K562 (cell line): Measurements from ENCODE around the gene ZNF839. TPM values are rescaled to one million over a fixed set of nuclear protein-coding genes. Genes with fewer than 3 reads are reported as not detected.
A peak's percentile ranks its signal among the peaks of the same experiment; 100 is the strongest.

Source experiments
- ADNP ChIP-seq: fragments of 200-800 bp; sonication (Bioruptor generic); IDR thresholded peaks from 2 replicates; pipeline ENCODE4 v1.6.1; 2016; ENCODE audit warnings: missing genetic modification characterization, missing compliant biosample characterization
- ARID1B ChIP-seq: fragments of 450-650 bp; IDR thresholded peaks from 2 replicates; pipeline ENCODE4 v1.6.1; 2016; ENCODE audit warnings: antibody characterized with exemption, mild to moderate bottlenecking, inconsistent platforms
- CHD1 ChIP-seq: fragments of 200-600 bp; sonication (generic); IDR thresholded peaks from one replicate; pipeline ENCODE4 v1.6.1; 2012; ENCODE audit warnings: mild to moderate bottlenecking, moderate library complexity, low read length, inconsistent platforms
- CSDE1 ChIP-seq, 2 experiments: fragments of 450-650 bp; IDR thresholded peaks; 2 replicates each; pipeline ENCODE4 v1.6.1; 2016; ENCODE audit warnings: mild to moderate bottlenecking in 1 of 2
- CTCFL ChIP-seq: IDR thresholded peaks from 2 replicates; pipeline ENCODE4 v1.6.1; 2011; ENCODE audit warnings: borderline replicate concordance, low read depth, mild to moderate bottlenecking, moderate library complexity, low read length; ENCODE audit not compliant: insufficient read depth, poor library complexity, severe bottlenecking
- ETS1 ChIP-seq: conservative IDR thresholded peaks from 2 replicates; pipeline ENCODE4 v1.6.1; 2011; ENCODE audit warnings: low read depth, mild to moderate bottlenecking, low read length; ENCODE audit not compliant: control insufficient read depth
- FOXA3 ChIP-seq, 2 experiments: fragments of 450-650 bp in 1 of 2; sonication (generic) in 1 of 2; formaldehyde crosslinking; IDR thresholded peaks in 1 of 2; conservative IDR thresholded peaks in 1 of 2; 2 replicates each; pipeline versions ENCODE4 v1.4.0 to v1.8.0; 2020 to 2022; ENCODE audit warnings: mild to moderate bottlenecking in 2 of 2, missing genetic modification reagents in 1 of 2
- FOXJ3 ChIP-seq: sonication (generic); formaldehyde crosslinking; IDR thresholded peaks from 2 replicates; pipeline ENCODE4 v1.4.0; 2020; ENCODE audit warnings: mild to moderate bottlenecking, missing genetic modification reagents
- HNRNPLL ChIP-seq: fragments of 200-400 bp; formaldehyde crosslinking; IDR thresholded peaks from 2 replicates; pipeline ENCODE4 v1.6.1; 2017; ENCODE audit warnings: low read length, low read depth, mild to moderate bottlenecking; ENCODE audit not compliant: poor library complexity, severe bottlenecking
- MTA1 ChIP-seq: fragments of 450-650 bp; IDR thresholded peaks from 2 replicates; pipeline ENCODE4 v1.6.1; 2017; ENCODE audit warnings: borderline replicate concordance
- NCOA1 ChIP-seq: fragments of 450-650 bp; IDR thresholded peaks from 2 replicates; pipeline ENCODE4 v1.6.1; 2016; ENCODE audit warnings: low read depth
- PHF20 ChIP-seq: fragments of 450-650 bp; IDR thresholded peaks from 2 replicates; pipeline ENCODE4 v1.6.1; 2018; ENCODE audit not compliant: partially characterized antibody
- POLR2A ChIP-seq: fragments of 450-650 bp; conservative IDR thresholded peaks from 2 replicates; pipeline ENCODE4 v1.6.1; 2016
- POLR2G ChIP-seq: fragments of 200-400 bp; formaldehyde crosslinking; IDR thresholded peaks from 2 replicates; pipeline ENCODE4 v1.6.1; 2017; ENCODE audit warnings: low read depth, mild to moderate bottlenecking, antibody characterized with exemption, low read length, moderate library complexity
- SP1 ChIP-seq: sonication (generic); formaldehyde crosslinking; IDR thresholded peaks from 2 replicates; pipeline ENCODE4 v1.8.1; 2022; ENCODE audit warnings: mild to moderate bottlenecking, missing genetic modification reagents
- YY1 ChIP-seq, 3 experiments: IDR thresholded peaks; 2 replicates each; pipeline ENCODE4 v1.6.1; 2011; ENCODE audit warnings: low read length in 2 of 3, mild to moderate bottlenecking in 2 of 3, moderate library complexity in 2 of 3, borderline replicate concordance in 1 of 3, control low read depth in 1 of 3, low read depth in 1 of 3; ENCODE audit not compliant: insufficient read depth in 3 of 3, insufficient replicate concordance in 2 of 3, control insufficient read depth in 1 of 3, insufficient read length in 1 of 3; ENCODE audit errors: extremely low read depth in 1 of 3
- ZBED1 ChIP-seq: IDR thresholded peaks from 2 replicates; pipeline ENCODE4 v1.6.1; 2014
- ZNF232 ChIP-seq: sonication (generic); formaldehyde crosslinking; IDR thresholded peaks from 2 replicates; pipeline ENCODE4 v1.8.0; 2022; ENCODE audit warnings: mild to moderate bottlenecking, missing genetic modification reagents
- ZNF263 ChIP-seq: sonication (generic); formaldehyde crosslinking; IDR thresholded peaks from 2 replicates; pipeline ENCODE4 v1.8.0; 2022; ENCODE audit warnings: mild to moderate bottlenecking, missing genetic modification reagents, borderline replicate concordance
- ZNF398 ChIP-seq: fragments of 250-450 bp; sonication (Bioruptor Pico); IDR thresholded peaks from 2 replicates; pipeline ENCODE4 v1.8.0; 2021; ENCODE audit warnings: moderate library complexity, mild to moderate bottlenecking, inconsistent platforms
- ZNF778 ChIP-seq: fragments of 450-650 bp; formaldehyde crosslinking; IDR thresholded peaks from 2 replicates; pipeline ENCODE4 v1.4.0; 2020; ENCODE audit warnings: mild to moderate bottlenecking, moderate library complexity
- polyA plus RNA-seq, 8 experiments: library from polyadenylated mRNA; depleted of rRNA in 4 of 8; stranded (reverse) in 5 of 8; unstranded in 3 of 8; fragments of >200 nt; fragmentation: Nextera tagmentation in 2 of 8; fragmentation: Illumina TruSeq in 1 of 8; extraction: Ambion mirVana in 2 of 8; extraction: Trizol in 1 of 8; gene quantifications; 2 replicates each; pipeline versions ENCODE4 v1.2.1 to v1.2.3, GENCODE V29; 2011 to 2014; ENCODE audit warnings: inconsistent platforms in 1 of 8, missing spikeins in 1 of 8
- total RNA-seq, 7 experiments: library from RNA; depleted of rRNA in 6 of 7; stranded (reverse); fragments of >200 nt in 6 of 7; fragmentation: Illumina TruSeq in 2 of 7; extraction: Trizol in 2 of 7; gene quantifications; 2 replicates each; pipeline versions ENCODE4 v1.2.1 to v1.2.3, GENCODE V29; 2011 to 2021; ENCODE audit warnings: low replicate concordance in 1 of 7

The ZNF839 gene
- total and polyA plus RNA-seq, 9 of the 15 experiments (the other 6 are each of a cell fraction or from before 2014, with no cell fraction given), result 0.42 to 8.4 (median 5.7) TPM

DNA sequence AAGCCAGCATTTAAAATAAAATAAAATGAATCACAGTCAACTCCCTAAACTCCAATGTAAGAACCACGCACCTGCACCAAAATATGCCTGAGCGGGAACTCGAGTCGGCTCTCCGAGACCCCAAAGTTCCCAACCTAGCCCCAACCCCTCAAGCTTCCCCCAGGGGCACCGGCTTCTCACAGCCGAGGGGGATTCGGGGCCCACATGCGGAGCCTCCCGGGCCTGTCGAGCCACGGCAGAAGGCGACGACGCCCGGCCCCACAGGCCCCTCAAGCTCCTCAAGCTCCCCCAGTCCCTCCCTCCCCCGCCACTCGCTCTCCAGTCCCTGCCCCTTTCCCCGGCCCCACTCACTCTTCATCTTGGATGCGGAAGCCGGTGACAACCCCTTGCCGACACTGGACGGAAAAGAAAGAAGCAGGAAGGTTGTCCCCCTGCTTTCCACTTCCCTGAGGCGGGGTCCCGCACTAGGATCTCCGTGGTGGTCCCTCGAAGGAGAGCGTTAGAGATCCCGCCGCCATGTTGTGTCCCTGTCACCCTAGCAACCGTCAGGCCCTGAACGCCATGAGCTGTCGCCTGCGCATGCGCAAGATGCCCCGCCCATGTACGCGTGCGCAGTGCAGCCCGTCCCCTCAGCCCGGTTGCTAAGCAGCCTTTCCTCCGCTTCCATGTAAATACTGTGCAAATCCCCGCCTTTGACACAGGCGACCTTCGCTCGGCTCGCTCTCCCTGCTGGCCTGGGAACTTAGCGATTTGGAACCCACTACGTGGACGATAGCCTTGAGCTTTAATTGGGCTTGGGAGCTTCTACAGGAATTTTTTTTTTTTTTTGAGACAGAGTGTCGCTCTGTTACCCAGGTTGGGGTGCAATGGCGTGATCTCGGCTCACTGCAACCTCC, 14.7 kb upstream of the ZNF839 start, which contains the start of gene MOK (continued):
- TF ChIP-seq ZNF263 (CRISPR knock-in tag), result no peak
- no peak for TF ChIP-seq NCOA1
- TF ChIP-seq ZNF232 (CRISPR knock-in tag), result no peak
- TF ChIP-seq ARID1B, result no peak
- no peak for TF ChIP-seq CTCFL
- peak; percentile 94 for TF ChIP-seq FOXJ3
- no peak for TF ChIP-seq PHF20
- TF ChIP-seq POLR2A, result no peak
- TF ChIP-seq FOXA3 (CRISPR knock-in tag; conservative IDR thresholded peaks at IDR 0.05 in 1 of 2, IDR thresholded peaks at IDR 0.05 in 1 of 2), result peak in 1 of 2 experiments; percentile 68; a peak in 1 of 4 replicates
- peak; percentile 71 for TF ChIP-seq SP1 (CRISPR knock-in tag)
- TF ChIP-seq ZBED1, result no peak
- no peak for TF ChIP-seq ADNP (tag)
- no peak for TF ChIP-seq MTA1
- peak; percentile 13; the same call in 1 of the 2 replicates for TF ChIP-seq POLR2G
- TF ChIP-seq ZNF398, result no peak
- TF ChIP-seq CSDE1 (IDR thresholded peaks at IDR 0.05), result peak in 1 of 2 experiments; percentile 92; a peak in 2 of 4 replicates
- TF ChIP-seq CHD1, result no peak
- peak; percentile 43; the same call in 1 of the 2 replicates for TF ChIP-seq ETS1
- TF ChIP-seq HNRNPLL, result no peak
- TF ChIP-seq ZNF778 (CRISPR knock-in tag), result no peak
- peak; percentile 78 to 95 (median 89) for TF ChIP-seq YY1 (IDR thresholded peaks at IDR 0.05; ENCODE audit: borderline replicate concordance in 1 of 3, control insufficient read depth in 1 of 3, extremely low read depth in 1 of 3, insufficient read depth in 3 of 3, insufficient read length in 1 of 3, insufficient replicate concordance in 2 of 3, low read depth in 1 of 3, low read length in 2 of 3)
